ENCODE measurements around the gene VWC2L. TPM values are rescaled to one million over a fixed set of nuclear protein-coding genes. Genes with fewer than 3 reads are reported as not detected.

Gene VWC2L
- total and polyA plus RNA-seq, 2 experiments from 2014 or later: not detected

- H3K4me1 ChIP-seq (ENCODE audit: insufficient read depth): no peaks in the 10 kb centered on the region; the same call in 1 of the 2 replicates
- H3K36me3 ChIP-seq (ENCODE audit: insufficient read depth): no peaks in the 10 kb centered on the region
- no peaks in the 10 kb centered on the region for H3K27me3 ChIP-seq (ENCODE audit: insufficient read depth)
- H3K4me3 Mint-ChIP-seq: no peak overlapping the region
- H3K9me2 ChIP-seq (ENCODE audit: insufficient read depth): no peaks in the 10 kb centered on the region; the same call in 1 of the 2 replicates
- ATAC-seq (no peak), DNase-seq (ENCODE audit: low spot score) (no peak)
- H4K20me1 ChIP-seq (replicated peaks; ENCODE audit: insufficient read depth): no peaks in the 10 kb centered on the region
- no peak overlapping the region for H3K4me2 ChIP-seq
- H3K27me3 Mint-ChIP-seq (ENCODE audit: insufficient read depth, low read depth, poor library complexity): no peaks in the 10 kb centered on the region
- H3K79me2 ChIP-seq (replicated peaks; ENCODE audit: insufficient read depth): no peaks in the 10 kb centered on the region
- H3K27ac ChIP-seq (ENCODE audit: low read depth): no peak overlapping the region
- H2AFZ ChIP-seq: no peak overlapping the region
- TF ChIP-seq ZNF462 (CRISPR knock-in tag; IDR thresholded peaks at IDR 0.05) (no peak), POLR2AphosphoS5 (IDR thresholded peaks at IDR 0.05; ENCODE audit: low read depth) (no peak), STAT1 (IDR thresholded peaks at IDR 0.05; ENCODE audit: unreplicated experiment) (no peak), JUNB (IDR thresholded peaks at IDR 0.05; ENCODE audit: unreplicated experiment) (no peak), ZNF114 (CRISPR knock-in tag; IDR thresholded peaks at IDR 0.05) (no peak), EZH2 (IDR thresholded peaks at IDR 0.05; ENCODE audit: low read depth, unreplicated experiment) (no peak), ETS1 (IDR thresholded peaks at IDR 0.05) (no peak), CREB1 (CRISPR knock-in tag; IDR thresholded peaks at IDR 0.05; ENCODE audit: low read depth) (no peak), CTCF (conservative IDR thresholded peaks at IDR 0.05; ENCODE audit: low read depth in 2 of 2) (no peak), ZNF331 (CRISPR knock-in tag; IDR thresholded peaks at IDR 0.05; ENCODE audit: low read depth) (no peak), EZH2phosphoT487 (IDR thresholded peaks at IDR 0.05; ENCODE audit: unreplicated experiment) (no peak), NANOG (IDR thresholded peaks at IDR 0.05; ENCODE audit: borderline replicate concordance) (no peak), REST (IDR thresholded peaks at IDR 0.05; ENCODE audit: unreplicated experiment) (no peak)
- no peaks in the 10 kb centered on the region for H3K36me3 Mint-ChIP-seq (ENCODE audit: low read depth)
- H3F3A ChIP-seq (replicated peaks; ENCODE audit: low read depth): no peaks in the 10 kb centered on the region
- no peaks in the 10 kb centered on the region for H3K9me3 Mint-ChIP-seq
- no peak overlapping the region; the same call in 1 of the 2 replicates for H3K27ac Mint-ChIP-seq
- H3K4me3 ChIP-seq: no peak overlapping the region
- H3K4me1 Mint-ChIP-seq: peaks cover 5% of the 10 kb centered on the region; the same call in 2 of the 3 replicates
Observed at GRCh38 chr2:214451516-214452275, 40.8 kb downstream of the VWC2L start.

All from GM23338 (cell line).